Activated naive CD4-positive, alpha-beta T cell treated with anti-CD3 and anti-CD28 coated beads, Interleukin-2, amount 10 ng/mL, durations not matched to agents 7 days and 5 days (primary cell): ENCODE measurements around the gene LAMA2.

Experiments used
- CTCF ChIA-PET: fragments of 350-600 bp; sonication (Branson Sonifier 250); formaldehyde crosslinking; loops from one replicate; lab custom pipeline; 2021; ENCODE audit warnings: antibody characterized with exemption; lab: Charles Lee
- DNase-seq: peaks from one replicate; pipeline ENCODE4 v3.0.0-alpha.2; 2020
- H3K27ac Mint-ChIP-seq: one replicate; pipeline ENCODE4 v1.8.0; 2021; ENCODE audit warnings: mild to moderate bottlenecking, moderate library complexity, mixed read lengths
- H3K27me3 Mint-ChIP-seq: one replicate; pipeline ENCODE4 v1.8.0; 2021; ENCODE audit warnings: mild to moderate bottlenecking, mixed read lengths
- H3K36me3 Mint-ChIP-seq: one replicate; pipeline ENCODE4 v1.8.0; 2021; ENCODE audit warnings: mixed read lengths
- H3K4me1 Mint-ChIP-seq: one replicate; pipeline ENCODE4 v1.8.0; 2021; ENCODE audit warnings: mixed read lengths
- H3K4me3 Mint-ChIP-seq: one replicate; pipeline ENCODE4 v1.8.0; 2021; ENCODE audit warnings: mild to moderate bottlenecking, moderate library complexity, mixed read lengths
- H3K9me3 Mint-ChIP-seq: one replicate; pipeline ENCODE4 v1.8.0; 2021; ENCODE audit warnings: mixed read lengths

The LAMA2 gene

GRCh38 chr6:128885381-128885780 is 2.4 kb downstream of the LAMA2 start:
- Mint-ChIP-seq H3K36me3 (no peaks in the 10 kb centered on the region), H3K4me3 (no peak overlapping the region), H3K27ac (no peak overlapping the region), H3K4me1 (no peaks in the 10 kb centered on the region), H3K9me3 (no peaks in the 10 kb centered on the region), H3K27me3 (peaks cover 23% of the 10 kb centered on the region)
- no peak for DNase-seq
- CTCF ChIA-PET = no interaction called here

- CTCF ChIA-PET = no interaction called here
- Mint-ChIP-seq H3K4me1 (no peaks in the 10 kb centered on the region), H3K27ac (no peak overlapping the region), H3K36me3 (no peaks in the 10 kb centered on the region), H3K9me3 (no peaks in the 10 kb centered on the region), H3K4me3 (no peak overlapping the region), H3K27me3 (peaks cover 23% of the 10 kb centered on the region)
- no peak for DNase-seq
Measured at GRCh38 chr6:128886706-128887105, 3.8 kb downstream of the LAMA2 start.

DNA sequence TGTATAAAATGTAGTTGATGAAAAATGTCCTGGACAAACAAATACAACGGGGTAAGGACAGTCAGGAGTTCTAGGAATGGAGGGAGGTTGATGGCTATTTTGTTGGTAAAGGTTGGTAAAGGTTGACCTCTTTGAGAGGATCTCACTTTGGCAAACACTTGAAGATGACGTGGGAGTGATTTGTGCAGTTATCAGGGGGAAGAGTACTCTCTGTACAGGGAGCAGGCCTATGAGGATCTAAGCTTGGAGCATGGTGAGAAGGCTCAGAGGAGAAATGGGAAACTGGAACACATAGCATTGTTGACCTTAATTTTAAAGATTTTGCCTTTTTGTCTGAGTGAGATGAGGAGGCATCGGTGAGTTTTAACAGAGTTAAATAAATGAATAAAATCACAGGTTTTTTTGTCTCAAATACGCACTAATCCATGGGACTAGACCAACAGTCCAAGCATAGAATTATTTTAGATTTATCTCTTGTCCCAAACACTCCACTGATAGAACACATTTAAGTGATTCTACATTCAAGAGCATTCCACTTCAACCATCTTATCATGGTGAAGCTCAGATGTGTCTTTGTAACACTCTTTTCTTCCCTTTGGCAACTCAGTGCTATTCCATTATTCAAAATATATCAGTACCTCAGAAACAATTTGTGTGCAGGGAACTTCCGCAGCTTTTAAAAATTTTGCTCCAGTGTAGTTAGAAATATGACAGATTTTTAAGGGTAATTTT is 5.7 kb downstream of the LAMA2 start:
- Mint-ChIP-seq H3K4me3 (no peak overlapping the region), H3K9me3 (no peaks in the 10 kb centered on the region), H3K36me3 (no peaks in the 10 kb centered on the region), H3K27me3 (peaks cover 7% of the 10 kb centered on the region), H3K4me1 (no peaks in the 10 kb centered on the region), H3K27ac (no peak overlapping the region)
- CTCF ChIA-PET = no interaction called here
- DNase-seq = no peak

DNA sequence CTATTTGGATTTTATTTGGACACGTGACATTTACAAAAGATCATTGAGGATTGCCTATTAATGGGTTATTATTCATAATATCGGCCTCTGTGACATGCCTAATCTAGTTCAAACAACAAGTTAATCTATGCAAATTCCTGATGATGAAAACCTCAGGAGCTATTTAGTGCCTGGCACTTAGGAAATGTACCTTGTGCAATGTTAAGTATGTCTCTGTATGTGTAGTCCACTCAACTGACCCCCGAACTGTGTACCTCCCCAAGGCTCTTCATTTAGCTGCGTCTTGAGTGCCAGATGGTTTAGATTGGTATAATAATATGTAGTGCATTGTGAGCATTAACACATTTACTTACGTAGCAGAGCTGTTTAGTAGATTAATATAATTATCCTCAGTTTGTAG is 6.9 kb downstream of the LAMA2 start:
- Mint-ChIP-seq H3K4me3 (no peak overlapping the region), H3K36me3 (no peaks in the 10 kb centered on the region), H3K27ac (no peak overlapping the region), H3K4me1 (no peaks in the 10 kb centered on the region), H3K9me3 (no peaks in the 10 kb centered on the region), H3K27me3 (peaks cover 3% of the 10 kb centered on the region)
- CTCF ChIA-PET = no interaction called here
- DNase-seq = no peak

DNA sequence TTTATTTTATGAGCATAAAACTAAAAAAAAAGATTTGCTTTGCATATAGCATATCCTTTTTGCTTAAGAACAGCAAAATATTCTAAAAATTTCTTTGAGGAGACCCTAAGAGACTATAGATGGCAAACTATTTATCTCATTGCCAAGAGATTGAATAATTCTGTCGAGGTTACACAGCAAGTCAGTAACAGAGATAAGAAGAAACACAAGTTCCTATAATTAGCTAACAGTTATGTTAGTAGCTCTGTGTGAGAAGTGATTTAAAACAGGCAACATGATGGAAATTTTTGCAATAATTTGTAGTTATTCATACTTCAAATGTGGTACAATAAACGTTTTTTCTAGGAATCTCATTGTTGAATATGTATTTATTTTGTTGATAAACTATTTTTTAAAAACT is 9.1 kb downstream of the LAMA2 start:
- CTCF ChIA-PET = no interaction called here
- H3K4me1 Mint-ChIP-seq = no peaks in the 10 kb centered on the region
- H3K4me3 Mint-ChIP-seq = no peak overlapping the region
- no peaks in the 10 kb centered on the region for H3K9me3 Mint-ChIP-seq
- no peaks in the 10 kb centered on the region for H3K36me3 Mint-ChIP-seq
- H3K27me3 Mint-ChIP-seq = peaks cover 3% of the 10 kb centered on the region
- no peak overlapping the region for H3K27ac Mint-ChIP-seq
- no peak for DNase-seq

GRCh38 chr6:128899341-128900050 is 16.6 kb downstream of the LAMA2 start:
- CTCF ChIA-PET = no interaction called here
- Mint-ChIP-seq H3K27me3 (no peaks in the 10 kb centered on the region), H3K27ac (no peak overlapping the region), H3K9me3 (no peaks in the 10 kb centered on the region), H3K4me1 (no peaks in the 10 kb centered on the region), H3K4me3 (no peak overlapping the region), H3K36me3 (no peaks in the 10 kb centered on the region)
- no peak for DNase-seq

DNA sequence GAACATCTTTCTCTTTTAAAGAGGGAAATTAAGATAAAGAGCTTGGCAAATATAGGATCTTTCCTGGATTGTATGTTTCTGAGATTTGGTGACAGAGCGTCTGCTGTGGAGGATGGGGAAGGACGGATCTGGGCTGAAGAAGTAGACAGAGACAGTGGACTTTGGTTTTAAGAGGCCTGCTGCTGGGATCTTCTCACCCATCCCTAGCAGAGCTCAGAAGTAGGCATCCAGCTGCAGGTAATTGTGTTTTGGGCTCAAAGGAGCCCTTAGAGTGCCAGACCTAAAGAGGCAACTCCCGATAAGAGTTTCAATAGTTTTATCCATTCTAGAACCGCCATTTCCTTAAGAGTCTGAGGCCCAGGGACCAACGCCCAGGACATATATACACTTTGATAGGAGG is 20.8 kb downstream of the LAMA2 start:
- no peaks in the 10 kb centered on the region for H3K27me3 Mint-ChIP-seq
- CTCF ChIA-PET = no interaction called here
- no peaks in the 10 kb centered on the region for H3K9me3 Mint-ChIP-seq
- H3K4me3 Mint-ChIP-seq = no peak overlapping the region
- no peak overlapping the region for H3K27ac Mint-ChIP-seq
- no peaks in the 10 kb centered on the region for H3K36me3 Mint-ChIP-seq
- DNase-seq = no peak
- H3K4me1 Mint-ChIP-seq = no peaks in the 10 kb centered on the region

DNA sequence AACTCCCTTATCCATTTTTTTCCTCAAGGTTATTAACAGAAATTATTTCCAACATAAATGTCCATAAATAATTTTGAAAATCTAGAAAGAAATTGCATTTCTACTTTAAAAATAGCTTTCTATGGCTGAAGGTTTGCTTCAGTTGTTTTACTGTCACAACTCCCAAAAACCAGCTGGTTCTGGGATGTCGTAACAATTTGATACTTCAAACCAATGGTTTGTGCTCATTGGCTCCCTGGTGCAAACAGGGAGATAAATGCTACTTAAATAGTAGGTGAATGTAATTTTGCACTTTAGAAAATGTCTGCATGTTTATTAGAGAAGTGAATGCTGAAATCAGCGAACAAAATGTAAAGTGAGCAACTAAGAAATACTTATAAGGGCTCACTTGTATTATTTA is 31.1 kb downstream of the LAMA2 start:
- H3K9me3 Mint-ChIP-seq = no peaks in the 10 kb centered on the region
- H3K4me3 Mint-ChIP-seq = no peak overlapping the region
- H3K27ac Mint-ChIP-seq = no peak overlapping the region
- no peak for DNase-seq
- CTCF ChIA-PET = no interaction called here
- H3K4me1 Mint-ChIP-seq = no peaks in the 10 kb centered on the region
- no peaks in the 10 kb centered on the region for H3K27me3 Mint-ChIP-seq
- no peaks in the 10 kb centered on the region for H3K36me3 Mint-ChIP-seq

DNA sequence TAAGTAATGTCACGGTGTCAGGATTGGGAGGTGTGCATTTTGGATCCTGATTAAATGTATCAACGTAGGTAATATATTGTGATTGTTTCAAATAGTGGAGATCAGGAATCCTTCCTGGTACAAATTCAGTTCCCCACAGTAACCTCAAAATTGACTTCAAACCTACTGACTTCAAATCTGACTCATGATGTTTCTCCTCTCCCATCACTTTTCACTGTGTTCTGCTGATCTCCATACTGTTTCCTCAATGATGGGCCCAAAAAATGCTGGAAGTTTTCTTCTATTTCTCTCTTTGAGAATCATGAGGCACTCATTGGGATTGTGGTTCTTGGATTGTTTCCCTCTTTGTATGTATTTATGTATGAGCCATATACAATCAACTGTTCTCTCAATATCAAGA is 35.9 kb downstream of the LAMA2 start:
- H3K9me3 Mint-ChIP-seq = no peaks in the 10 kb centered on the region

GRCh38 chr6:128919412-128920180 is 36.7 kb downstream of the LAMA2 start:
- DNase-seq = no peak

More for the DNA sequence above, 35.9 kb downstream of the LAMA2 start:
- DNase-seq = no peak
- Mint-ChIP-seq H3K4me1 (no peaks in the 10 kb centered on the region), H3K36me3 (no peaks in the 10 kb centered on the region), H3K27me3 (no peaks in the 10 kb centered on the region), H3K27ac (no peak overlapping the region), H3K4me3 (no peak overlapping the region)
- CTCF ChIA-PET = no interaction called here

GRCh38 chr6:128925765-128926164 is 42.8 kb downstream of the LAMA2 start:
- Mint-ChIP-seq H3K9me3 (no peaks in the 10 kb centered on the region), H3K4me1 (no peaks in the 10 kb centered on the region), H3K27ac (no peak overlapping the region), H3K4me3 (no peak overlapping the region), H3K36me3 (no peaks in the 10 kb centered on the region), H3K27me3 (no peaks in the 10 kb centered on the region)
- DNase-seq = no peak
- CTCF ChIA-PET = no interaction called here

More at GRCh38 chr6:128919412-128920180, 36.7 kb downstream of the LAMA2 start:
- H3K27me3 Mint-ChIP-seq = no peaks in the 10 kb centered on the region
- H3K4me1 Mint-ChIP-seq = no peaks in the 10 kb centered on the region
- H3K4me3 Mint-ChIP-seq = no peak overlapping the region
- CTCF ChIA-PET = no interaction called here
- no peak overlapping the region for H3K27ac Mint-ChIP-seq
- H3K36me3 Mint-ChIP-seq = no peaks in the 10 kb centered on the region
- H3K9me3 Mint-ChIP-seq = no peaks in the 10 kb centered on the region

GRCh38 chr6:128929869-128930268 is 46.9 kb downstream of the LAMA2 start:
- Mint-ChIP-seq H3K27ac (no peak overlapping the region), H3K36me3 (no peaks in the 10 kb centered on the region), H3K27me3 (no peaks in the 10 kb centered on the region), H3K4me3 (no peak overlapping the region), H3K4me1 (no peaks in the 10 kb centered on the region), H3K9me3 (no peaks in the 10 kb centered on the region)
- CTCF ChIA-PET = no interaction called here
- DNase-seq = no peak

- H3K9me3 Mint-ChIP-seq = no peaks in the 10 kb centered on the region
- no peaks in the 10 kb centered on the region for H3K27me3 Mint-ChIP-seq
- no peak for DNase-seq
- H3K27ac Mint-ChIP-seq = no peak overlapping the region
- no peaks in the 10 kb centered on the region for H3K4me1 Mint-ChIP-seq
- H3K4me3 Mint-ChIP-seq = no peak overlapping the region
- CTCF ChIA-PET = no interaction called here
- H3K36me3 Mint-ChIP-seq = no peaks in the 10 kb centered on the region
Measured at GRCh38 chr6:128930321-128930720, 47.4 kb downstream of the LAMA2 start.

- Mint-ChIP-seq H3K4me3 (no peak overlapping the region), H3K9me3 (no peaks in the 10 kb centered on the region), H3K36me3 (no peaks in the 10 kb centered on the region), H3K4me1 (no peaks in the 10 kb centered on the region), H3K27ac (no peak overlapping the region), H3K27me3 (no peaks in the 10 kb centered on the region)
- no peak for DNase-seq
- CTCF ChIA-PET = no interaction called here
Measured at GRCh38 chr6:128932061-128932460, 49.1 kb downstream of the LAMA2 start.

DNA sequence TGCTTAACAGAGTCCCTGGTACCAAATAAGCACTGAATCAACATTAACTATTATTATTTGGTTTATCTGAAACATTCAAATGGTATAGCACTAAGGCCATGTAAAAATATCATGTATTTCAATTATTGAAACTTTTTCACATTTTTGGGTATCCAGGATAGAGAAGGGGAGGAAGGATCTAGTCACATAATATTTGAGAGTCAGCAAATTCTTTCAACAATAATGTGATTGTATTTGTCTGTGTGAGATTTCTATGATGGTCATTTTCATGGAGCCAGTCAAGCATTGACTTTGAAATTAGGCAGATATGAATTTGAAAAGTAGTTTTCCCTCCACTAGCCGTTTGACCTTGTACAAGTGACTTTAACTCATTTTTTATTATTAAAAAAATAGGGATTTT is 67.9 kb downstream of the LAMA2 start:
- DNase-seq = no peak
- H3K36me3 Mint-ChIP-seq = no peaks in the 10 kb centered on the region
- H3K4me3 Mint-ChIP-seq = no peak overlapping the region
- H3K27me3 Mint-ChIP-seq = no peaks in the 10 kb centered on the region
- no peak overlapping the region for H3K27ac Mint-ChIP-seq
- CTCF ChIA-PET = no interaction called here
- H3K9me3 Mint-ChIP-seq = no peaks in the 10 kb centered on the region
- no peaks in the 10 kb centered on the region for H3K4me1 Mint-ChIP-seq
